GM12873 (cell line): ENCODE measurements around the gene LZTS2.

Source experiments
- TF ChIP-seq, protein P1 (sequence below): IDR thresholded peaks from 2 replicates; pipeline ENCODE4 v1.5.1; 2012; ENCODE audit warnings: low read depth, mild to moderate bottlenecking, moderate library complexity, low read length, control low read depth; ENCODE audit not compliant: insufficient read depth; ENCODE audit errors: missing control alignments

LZTS2 gene

GRCh38 chr10:100972904-100973535 is 26.6 kb upstream of the LZTS2 start:
- TF ChIP-seq, protein P1, sequence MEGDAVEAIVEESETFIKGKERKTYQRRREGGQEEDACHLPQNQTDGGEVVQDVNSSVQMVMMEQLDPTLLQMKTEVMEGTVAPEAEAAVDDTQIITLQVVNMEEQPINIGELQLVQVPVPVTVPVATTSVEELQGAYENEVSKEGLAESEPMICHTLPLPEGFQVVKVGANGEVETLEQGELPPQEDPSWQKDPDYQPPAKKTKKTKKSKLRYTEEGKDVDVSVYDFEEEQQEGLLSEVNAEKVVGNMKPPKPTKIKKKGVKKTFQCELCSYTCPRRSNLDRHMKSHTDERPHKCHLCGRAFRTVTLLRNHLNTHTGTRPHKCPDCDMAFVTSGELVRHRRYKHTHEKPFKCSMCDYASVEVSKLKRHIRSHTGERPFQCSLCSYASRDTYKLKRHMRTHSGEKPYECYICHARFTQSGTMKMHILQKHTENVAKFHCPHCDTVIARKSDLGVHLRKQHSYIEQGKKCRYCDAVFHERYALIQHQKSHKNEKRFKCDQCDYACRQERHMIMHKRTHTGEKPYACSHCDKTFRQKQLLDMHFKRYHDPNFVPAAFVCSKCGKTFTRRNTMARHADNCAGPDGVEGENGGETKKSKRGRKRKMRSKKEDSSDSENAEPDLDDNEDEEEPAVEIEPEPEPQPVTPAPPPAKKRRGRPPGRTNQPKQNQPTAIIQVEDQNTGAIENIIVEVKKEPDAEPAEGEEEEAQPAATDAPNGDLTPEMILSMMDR = no peak

DNA sequence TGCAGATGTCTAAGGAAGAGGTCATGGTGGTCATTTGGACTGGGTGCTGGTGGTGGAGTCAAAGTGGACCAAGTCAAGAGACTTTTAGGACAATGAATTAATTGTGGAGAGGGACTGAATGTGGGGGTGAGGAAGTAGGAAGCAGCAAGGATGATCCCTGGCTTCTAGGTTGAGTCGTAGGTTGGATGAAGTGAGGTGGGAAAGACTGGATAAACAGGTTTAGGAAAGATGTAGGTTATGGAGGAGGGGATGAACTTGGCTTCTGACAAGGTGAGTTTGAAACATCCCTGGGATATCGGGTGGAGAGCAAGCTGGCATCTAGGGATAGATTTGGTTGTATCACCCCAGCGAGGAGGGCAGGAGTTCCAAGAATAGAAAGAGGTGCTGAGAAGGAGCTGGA is 22.7 kb upstream of the LZTS2 start:
- TF ChIP-seq, protein P1 = no peak

DNA sequence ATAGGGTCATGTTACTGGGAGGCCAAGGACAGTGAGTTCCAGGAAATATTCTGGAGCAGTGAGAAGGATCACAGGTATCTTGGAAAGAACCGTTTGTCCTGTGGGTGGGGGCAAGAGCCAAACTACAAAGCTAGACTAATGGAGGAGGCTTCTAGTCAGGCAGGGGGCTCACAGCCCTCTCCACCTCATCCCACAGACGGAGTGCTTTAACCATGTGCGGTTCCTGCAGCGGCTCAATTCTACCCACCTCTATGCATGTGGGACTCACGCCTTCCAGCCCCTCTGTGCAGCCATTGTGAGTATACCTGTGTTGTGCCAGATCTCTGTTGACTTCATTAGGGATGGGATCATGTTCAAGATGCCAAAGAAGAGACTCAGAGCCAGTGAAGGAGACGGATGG is 22.2 kb upstream of the LZTS2 start:
- TF ChIP-seq, protein P1 = no peak

GRCh38 chr10:100978121-100978900 is 21.3 kb upstream of the LZTS2 start:
- TF ChIP-seq, protein P1 = no peak

- TF ChIP-seq, protein P1 = no peak
These were observed 20.8 kb upstream of the LZTS2 start for GRCh38 chr10:100978901-100979195.

GRCh38 chr10:100979791-100980272 is 19.8 kb upstream of the LZTS2 start:
- TF ChIP-seq, protein P1 = no peak

GRCh38 chr10:100980311-100980710 is 19.3 kb upstream of the LZTS2 start:
- TF ChIP-seq, protein P1 = no peak
